GM10847 (cell line): ENCODE measurements around the gene SORCS3.

Source experiments
- POLR2A ChIP-seq: IDR thresholded peaks from 2 replicates; pipeline ENCODE4 v1.6.1; 2011; ENCODE audit not compliant: insufficient read length; ENCODE audit errors: extremely low read depth

The SORCS3 gene

GRCh38 chr10:104924101-104924795 lies 283.2 kb downstream of the SORCS3 start:
- no peak for TF ChIP-seq POLR2A

GRCh38 chr10:104925232-104925851 lies 284.3 kb downstream of the SORCS3 start:
- no peak for TF ChIP-seq POLR2A

GRCh38 chr10:104928734-104929133 lies 287.6 kb downstream of the SORCS3 start:
- no peak for TF ChIP-seq POLR2A

GRCh38 chr10:104931612-104932134 lies 290.6 kb downstream of the SORCS3 start:
- no peak for TF ChIP-seq POLR2A

GRCh38 chr10:104935656-104936055 lies 294.6 kb downstream of the SORCS3 start:
- TF ChIP-seq POLR2A = no peak

GRCh38 chr10:104937567-104937966 lies 296.5 kb downstream of the SORCS3 start:
- no peak for TF ChIP-seq POLR2A

- no peak for TF ChIP-seq POLR2A
Observed at GRCh38 chr10:104938031-104938430, 296.9 kb downstream of the SORCS3 start.

- no peak for TF ChIP-seq POLR2A
Observed at GRCh38 chr10:104941662-104942061, 300.6 kb downstream of the SORCS3 start.

- no peak for TF ChIP-seq POLR2A
Observed at GRCh38 chr10:104947314-104947713, 306.2 kb downstream of the SORCS3 start.

- no peak for TF ChIP-seq POLR2A
Observed at GRCh38 chr10:104957178-104957841, 316.2 kb downstream of the SORCS3 start.

- no peak for TF ChIP-seq POLR2A
Observed at GRCh38 chr10:104966563-104967297, 325.6 kb downstream of the SORCS3 start.

- TF ChIP-seq POLR2A = no peak
Observed at GRCh38 chr10:104980368-104980767, 339.3 kb downstream of the SORCS3 start.

- TF ChIP-seq POLR2A = no peak
Observed at GRCh38 chr10:104981995-104982394, 340.9 kb downstream of the SORCS3 start.

GRCh38 chr10:104988686-104989085 lies 347.6 kb downstream of the SORCS3 start:
- TF ChIP-seq POLR2A = no peak

- no peak for TF ChIP-seq POLR2A
Observed at GRCh38 chr10:104989880-104990279, 348.8 kb downstream of the SORCS3 start.
